ENCODE data around the gene SLC16A7. TPM values are rescaled to one million over a fixed set of nuclear protein-coding genes. Genes with fewer than 3 reads are reported as not detected.
A peak's percentile ranks its signal among the peaks of the same experiment; 100 is the strongest.
"Not testable (repeated sequence)": the region's sequence is repeated elsewhere in the genome, so short reads cannot be mapped to it uniquely, and the experiment has no call there.

The SLC16A7 gene
- total and polyA plus RNA-seq, 2 donors from 2014 or later: 6.4 to 33.9 TPM

DNA sequence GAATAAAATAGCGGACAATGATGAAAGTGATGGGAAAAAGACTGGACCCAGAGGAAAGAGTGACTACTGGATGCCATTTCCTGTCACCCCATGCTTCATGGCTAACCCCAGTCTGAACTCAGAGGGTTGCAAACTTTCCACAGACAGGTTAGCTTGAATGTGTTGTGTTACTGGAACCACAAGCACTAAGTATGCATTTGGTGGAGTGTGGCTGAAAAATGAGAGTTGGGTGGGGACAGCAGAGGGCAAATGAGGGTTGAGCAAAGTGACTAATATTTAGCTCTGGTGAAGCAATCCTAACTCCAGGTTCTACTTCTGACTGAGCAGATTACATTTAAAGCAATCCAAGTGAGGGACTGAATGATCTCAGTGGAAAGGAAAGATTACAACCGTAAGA is 1.6 kb downstream of the SLC16A7 start:
- peak in 4 of 5 donors; percentile 14 to 44 (median 34) for DNase-seq
- Histone ChIP-seq H3K36me3 (ENCODE audit: control insufficient read depth in 2 of 3, insufficient read depth in 3 of 3, low read length in 3 of 3) (no peaks in the 10 kb centered on the region), H3K27ac (ENCODE audit: low read depth in 2 of 2, low read length in 2 of 2) (peak overlapping the region; percentile 96 to 97), H3K9ac (ENCODE audit: low read length in 3 of 3) (peak overlapping the region in 2 of 3 donors; percentile 36 to 76), H3K27me3 (ENCODE audit: control insufficient read depth, insufficient read depth, low read length) (no peaks in the 10 kb centered on the region), H3K4me1 (ENCODE audit: control insufficient read depth in 2 of 3, insufficient read depth in 2 of 3, low read depth in 1 of 3, low read length in 3 of 3) (peaks cover 0 to 3% (median 2%) of the 10 kb centered on the region in 3 donors), H3K9me3 (ENCODE audit: control insufficient read depth in 2 of 3, insufficient read depth in 1 of 3, low read length in 3 of 3) (no peaks in the 10 kb centered on the region), H3K4me3 (ENCODE audit: low read length in 3 of 3) (peak overlapping the region; percentile 18 to 89 (median 48))
- intact Hi-C loops (cut with DNase I): no loop called here
- FAIRE-seq: no peak
- TF ChIP-seq, protein P1, sequence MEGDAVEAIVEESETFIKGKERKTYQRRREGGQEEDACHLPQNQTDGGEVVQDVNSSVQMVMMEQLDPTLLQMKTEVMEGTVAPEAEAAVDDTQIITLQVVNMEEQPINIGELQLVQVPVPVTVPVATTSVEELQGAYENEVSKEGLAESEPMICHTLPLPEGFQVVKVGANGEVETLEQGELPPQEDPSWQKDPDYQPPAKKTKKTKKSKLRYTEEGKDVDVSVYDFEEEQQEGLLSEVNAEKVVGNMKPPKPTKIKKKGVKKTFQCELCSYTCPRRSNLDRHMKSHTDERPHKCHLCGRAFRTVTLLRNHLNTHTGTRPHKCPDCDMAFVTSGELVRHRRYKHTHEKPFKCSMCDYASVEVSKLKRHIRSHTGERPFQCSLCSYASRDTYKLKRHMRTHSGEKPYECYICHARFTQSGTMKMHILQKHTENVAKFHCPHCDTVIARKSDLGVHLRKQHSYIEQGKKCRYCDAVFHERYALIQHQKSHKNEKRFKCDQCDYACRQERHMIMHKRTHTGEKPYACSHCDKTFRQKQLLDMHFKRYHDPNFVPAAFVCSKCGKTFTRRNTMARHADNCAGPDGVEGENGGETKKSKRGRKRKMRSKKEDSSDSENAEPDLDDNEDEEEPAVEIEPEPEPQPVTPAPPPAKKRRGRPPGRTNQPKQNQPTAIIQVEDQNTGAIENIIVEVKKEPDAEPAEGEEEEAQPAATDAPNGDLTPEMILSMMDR (IDR thresholded peaks at IDR 0.05; ENCODE audit: borderline replicate concordance, extremely low read depth, insufficient read depth): no peak

DNA sequence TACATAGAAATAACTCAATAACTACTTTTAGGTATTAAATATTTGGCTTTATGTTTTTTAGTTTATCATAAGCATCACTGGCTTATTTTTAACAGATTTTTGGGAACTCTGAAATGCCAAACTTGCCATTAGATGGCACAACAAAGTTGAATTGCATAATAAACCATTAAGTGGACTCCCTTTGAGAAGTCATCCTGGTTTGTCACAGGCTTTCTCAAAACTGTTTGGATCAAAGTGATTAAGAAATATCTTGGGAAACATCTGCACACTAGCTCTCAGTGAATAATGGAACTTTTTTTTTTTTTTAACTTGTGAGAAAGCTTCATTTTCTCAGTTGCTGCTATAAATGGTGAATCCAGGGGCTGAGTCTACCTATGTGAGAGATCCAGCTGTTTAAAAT is 4.3 kb downstream of the SLC16A7 start:
- TF ChIP-seq, protein P1 (IDR thresholded peaks at IDR 0.05; ENCODE audit: borderline replicate concordance, extremely low read depth, insufficient read depth): no peak
- H3K36me3 ChIP-seq (ENCODE audit: control insufficient read depth in 2 of 3, insufficient read depth in 3 of 3, low read length in 3 of 3): no peaks in the 10 kb centered on the region
- H3K9me3 ChIP-seq (ENCODE audit: control insufficient read depth in 2 of 3, insufficient read depth in 1 of 3, low read length in 3 of 3): no peaks in the 10 kb centered on the region
- intact Hi-C loops (cut with DNase I): no loop called here
- peaks cover 0 to 5% (median under 1%) of the 10 kb centered on the region in 3 donors for H3K4me1 ChIP-seq (ENCODE audit: control insufficient read depth in 2 of 3, insufficient read depth in 2 of 3, low read depth in 1 of 3, low read length in 3 of 3)
- no peak overlapping the region for H3K9ac ChIP-seq (ENCODE audit: low read length in 3 of 3)
- H3K27me3 ChIP-seq (ENCODE audit: control insufficient read depth, insufficient read depth, low read length): no peaks in the 10 kb centered on the region
- no peak overlapping the region for H3K27ac ChIP-seq (ENCODE audit: low read depth in 2 of 2, low read length in 2 of 2)
- FAIRE-seq (no peak), DNase-seq (no peak)
- H3K4me3 ChIP-seq (ENCODE audit: low read length in 3 of 3): no peak overlapping the region

DNA sequence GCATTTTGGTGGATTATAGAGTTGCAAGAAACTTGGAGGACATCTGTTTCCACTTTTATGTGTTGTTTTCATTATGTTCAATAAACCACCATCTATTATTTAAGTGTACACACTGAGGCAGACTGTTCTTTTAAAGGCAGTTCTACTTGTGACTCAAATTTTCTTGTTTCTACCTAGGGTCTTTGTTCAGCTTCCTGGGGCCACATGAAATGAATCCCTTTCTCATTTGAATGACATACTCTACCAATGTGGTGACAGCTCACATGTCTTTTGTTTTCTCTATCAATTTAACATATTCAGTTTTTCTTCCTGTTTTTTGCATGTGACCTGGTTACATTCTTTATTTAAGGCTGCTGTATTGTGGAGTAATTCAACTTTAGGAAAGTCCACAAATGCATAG is 7.9 kb downstream of the SLC16A7 start:
- Histone ChIP-seq H3K4me3 (ENCODE audit: low read length in 3 of 3) (no peak overlapping the region), H3K9me3 (ENCODE audit: control insufficient read depth in 2 of 3, insufficient read depth in 1 of 3, low read length in 3 of 3) (no peaks in the 10 kb centered on the region), H3K27ac (ENCODE audit: low read depth in 2 of 2, low read length in 2 of 2) (no peak overlapping the region), H3K27me3 (ENCODE audit: control insufficient read depth, insufficient read depth, low read length) (no peaks in the 10 kb centered on the region), H3K4me1 (ENCODE audit: control insufficient read depth in 2 of 3, insufficient read depth in 2 of 3, low read depth in 1 of 3, low read length in 3 of 3) (peaks cover 0 to 3% (median 0%) of the 10 kb centered on the region in 3 donors), H3K36me3 (ENCODE audit: control insufficient read depth in 2 of 3, insufficient read depth in 3 of 3, low read length in 3 of 3) (no peaks in the 10 kb centered on the region), H3K9ac (ENCODE audit: low read length in 3 of 3) (no peak overlapping the region)
- FAIRE-seq (no peak), DNase-seq (no peak)
- TF ChIP-seq, protein P1 (IDR thresholded peaks at IDR 0.05; ENCODE audit: borderline replicate concordance, extremely low read depth, insufficient read depth): no peak
- intact Hi-C loops (cut with DNase I): no loop called here

DNA sequence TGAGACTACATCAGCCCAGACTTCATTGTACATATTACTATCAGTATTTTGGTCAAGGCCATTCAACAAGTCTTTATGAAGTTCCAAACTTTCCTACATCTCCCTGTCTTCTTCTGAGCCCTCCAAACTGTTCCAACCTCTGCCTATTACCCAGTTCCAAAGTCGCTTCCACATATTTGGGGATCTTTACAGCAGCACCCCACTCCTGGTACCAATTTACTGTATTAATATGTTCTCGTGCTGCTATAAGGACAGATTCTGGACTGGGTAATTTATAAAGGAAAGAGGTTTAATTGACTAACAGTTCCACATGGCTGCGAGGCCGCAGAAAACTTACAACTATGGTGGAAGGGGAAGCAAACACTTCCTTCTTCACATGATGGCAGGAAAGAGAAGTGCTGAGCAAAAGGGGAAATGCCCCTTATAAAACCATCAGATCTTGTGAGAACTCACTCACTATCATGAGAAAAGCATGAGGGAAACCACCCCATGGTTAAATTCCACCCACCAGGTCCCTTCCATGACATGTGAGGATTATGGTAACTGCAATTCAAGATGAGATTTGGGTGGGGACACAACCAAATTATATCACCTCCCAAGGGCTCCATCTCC is 17.1 kb downstream of the SLC16A7 start:
- H3K27ac ChIP-seq (ENCODE audit: low read depth in 2 of 2, low read length in 2 of 2); H3K9ac ChIP-seq (ENCODE audit: low read length in 3 of 3); H3K4me3 ChIP-seq (ENCODE audit: low read length in 3 of 3); H3K9me3 ChIP-seq (ENCODE audit: control insufficient read depth in 2 of 3, insufficient read depth in 1 of 3, low read length in 3 of 3); FAIRE-seq; H3K36me3 ChIP-seq (ENCODE audit: control insufficient read depth in 2 of 3, insufficient read depth in 3 of 3, low read length in 3 of 3); H3K27me3 ChIP-seq (ENCODE audit: control insufficient read depth, insufficient read depth, low read length); intact Hi-C loops (cut with DNase I); DNase-seq; H3K4me1 ChIP-seq (ENCODE audit: control insufficient read depth in 2 of 3, insufficient read depth in 2 of 3, low read depth in 1 of 3, low read length in 3 of 3): not testable (repeated sequence)
